ENCODE data around the gene ZNF384.

Gene ZNF384

GRCh38 chr12:6691473-6691872, 2.3 kb upstream of the ZNF384 start:
- no peak overlapping the region for H3K4me3 ChIP-seq (ENCODE audit: low read depth, low read length)

GRCh38 chr12:6688543-6688998, 604 bp downstream of the ZNF384 start:
- TF ChIP-seq CTCF (IDR thresholded peaks at IDR 0.05; ENCODE audit: low read depth, low read length): no peak
- no peak for DNase-seq
- Histone ChIP-seq H3K9me3 (ENCODE audit: severe bottlenecking) (no peaks in the 10 kb centered on the region), H3K27me3 (ENCODE audit: insufficient read depth, low read depth, severe bottlenecking) (no peaks in the 10 kb centered on the region), H3K36me3 (peaks cover 38% of the 10 kb centered on the region), H3K4me3 (ENCODE audit: low read depth, low read length) (peak overlapping the region; percentile 51), H3K27ac (peak overlapping the region; percentile 99)

More at GRCh38 chr12:6691473-6691872, 2.3 kb upstream of the ZNF384 start:
- H3K36me3 ChIP-seq: peaks cover 15% of the 10 kb centered on the region
- TF ChIP-seq CTCF (IDR thresholded peaks at IDR 0.05; ENCODE audit: low read depth, low read length): no peak
- no peak overlapping the region for H3K27ac ChIP-seq
- no peaks in the 10 kb centered on the region for H3K9me3 ChIP-seq (ENCODE audit: severe bottlenecking)
- H3K27me3 ChIP-seq (ENCODE audit: insufficient read depth, low read depth, severe bottlenecking): no peaks in the 10 kb centered on the region
- DNase-seq: no peak

GRCh38 chr12:6685814-6686213, 3.4 kb downstream of the ZNF384 start:
- no peak overlapping the region for H3K4me3 ChIP-seq (ENCODE audit: low read depth, low read length)
- no peak for DNase-seq
- peaks cover 53% of the 10 kb centered on the region for H3K36me3 ChIP-seq
- H3K27ac ChIP-seq: no peak overlapping the region
- no peak for TF ChIP-seq CTCF (IDR thresholded peaks at IDR 0.05; ENCODE audit: low read depth, low read length)
- no peaks in the 10 kb centered on the region for H3K27me3 ChIP-seq (ENCODE audit: insufficient read depth, low read depth, severe bottlenecking)
- no peaks in the 10 kb centered on the region for H3K9me3 ChIP-seq (ENCODE audit: severe bottlenecking)

DNA sequence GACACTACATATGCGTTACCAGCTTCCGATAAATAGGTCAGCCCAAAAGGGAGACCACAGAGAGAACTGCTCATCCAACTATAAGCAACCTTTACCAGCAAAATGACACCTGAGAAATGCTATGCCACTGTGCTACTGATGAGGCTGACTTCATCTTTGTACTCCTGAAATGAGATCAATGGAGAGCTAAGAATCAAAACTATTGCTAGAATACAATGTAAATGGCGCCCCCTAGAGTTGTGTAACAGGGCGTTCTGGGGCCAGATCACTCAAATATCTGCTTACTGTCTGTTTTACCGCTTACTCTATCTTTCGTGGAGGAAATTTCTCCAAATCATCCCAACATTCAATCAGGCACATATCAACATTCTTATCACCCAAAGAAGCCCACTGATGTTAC, 4.6 kb downstream of the ZNF384 start:
- no peak overlapping the region for H3K4me3 ChIP-seq (ENCODE audit: low read depth, low read length)
- DNase-seq: peak; percentile 24

GRCh38 chr12:6676962-6677361, 12.2 kb downstream of the ZNF384 start:
- Histone ChIP-seq H3K9me3 (ENCODE audit: severe bottlenecking) (no peaks in the 10 kb centered on the region), H3K36me3 (peaks cover 88% of the 10 kb centered on the region), H3K4me3 (ENCODE audit: low read depth, low read length) (no peak overlapping the region), H3K27ac (no peak overlapping the region), H3K27me3 (ENCODE audit: insufficient read depth, low read depth, severe bottlenecking) (no peaks in the 10 kb centered on the region)
- TF ChIP-seq CTCF (IDR thresholded peaks at IDR 0.05; ENCODE audit: low read depth, low read length): no peak
- no peak for DNase-seq

More for the DNA sequence above, 4.6 kb downstream of the ZNF384 start:
- Histone ChIP-seq H3K27ac (no peak overlapping the region), H3K9me3 (ENCODE audit: severe bottlenecking) (no peaks in the 10 kb centered on the region), H3K36me3 (peaks cover 64% of the 10 kb centered on the region), H3K27me3 (ENCODE audit: insufficient read depth, low read depth, severe bottlenecking) (no peaks in the 10 kb centered on the region)
- peak; percentile 48; the same call in 1 of the 2 replicates for TF ChIP-seq CTCF (IDR thresholded peaks at IDR 0.05; ENCODE audit: low read depth, low read length)

GRCh38 chr12:6672143-6672542, 17.0 kb downstream of the ZNF384 start:
- Histone ChIP-seq H3K9me3 (ENCODE audit: severe bottlenecking) (no peaks in the 10 kb centered on the region), H3K4me3 (ENCODE audit: low read depth, low read length) (no peak overlapping the region), H3K36me3 (peaks cover 93% of the 10 kb centered on the region), H3K27ac (no peak overlapping the region), H3K27me3 (ENCODE audit: insufficient read depth, low read depth, severe bottlenecking) (no peaks in the 10 kb centered on the region)
- TF ChIP-seq CTCF (IDR thresholded peaks at IDR 0.05; ENCODE audit: low read depth, low read length): no peak
- DNase-seq: no peak
